ENCODE measurements around the gene PYROXD2. TPM values are rescaled to one million over a fixed set of nuclear protein-coding genes. Genes with fewer than 3 reads are reported as not detected.

The PYROXD2 gene
- total and polyA plus RNA-seq, 2 experiments from 2014 or later = 1.3 to 2.6 TPM

GRCh38 chr10:98349508-98349922 is 65.5 kb downstream of the PYROXD2 start:
- Histone ChIP-seq H3F3A (replicated peaks; ENCODE audit: low read depth) (no peaks in the 10 kb centered on the region), H3K4me1 (ENCODE audit: insufficient read depth) (no peaks in the 10 kb centered on the region), H3K79me2 (replicated peaks; ENCODE audit: insufficient read depth) (no peaks in the 10 kb centered on the region), H2AFZ (no peak overlapping the region), H3K4me3 (no peak overlapping the region), H4K20me1 (replicated peaks; ENCODE audit: insufficient read depth) (no peaks in the 10 kb centered on the region), H3K27me3 (ENCODE audit: insufficient read depth) (no peaks in the 10 kb centered on the region), H3K4me2 (no peak overlapping the region), H3K27ac (ENCODE audit: low read depth) (no peak overlapping the region), H3K36me3 (ENCODE audit: insufficient read depth) (0 out of 2 replicates have a peak, but pooled peaks cover 3% of the 10 kb centered on the region), H3K9me2 (ENCODE audit: insufficient read depth) (no peaks in the 10 kb centered on the region)
- Mint-ChIP-seq H3K36me3 (ENCODE audit: low read depth) (peaks cover 18% of the 10 kb centered on the region), H3K27ac (no peak overlapping the region), H3K4me3 (no peak overlapping the region), H3K9me3 (peaks cover 29% of the 10 kb centered on the region), H3K4me1 (peaks cover 7% of the 10 kb centered on the region), H3K27me3 (ENCODE audit: insufficient read depth, low read depth, poor library complexity) (peaks cover 9% of the 10 kb centered on the region)
- ATAC-seq (no peak), DNase-seq (ENCODE audit: low spot score) (no peak)
- TF ChIP-seq NANOG (IDR thresholded peaks at IDR 0.05; ENCODE audit: borderline replicate concordance) = no peak
- no peak for TF ChIP-seq EZH2phosphoT487 (IDR thresholded peaks at IDR 0.05; ENCODE audit: unreplicated experiment)
- no peak for TF ChIP-seq REST (IDR thresholded peaks at IDR 0.05; ENCODE audit: unreplicated experiment)
- no peak for TF ChIP-seq EZH2 (IDR thresholded peaks at IDR 0.05; ENCODE audit: low read depth, unreplicated experiment)
- TF ChIP-seq ZNF331 (CRISPR knock-in tag; IDR thresholded peaks at IDR 0.05; ENCODE audit: low read depth) = no peak
- TF ChIP-seq JUNB (IDR thresholded peaks at IDR 0.05; ENCODE audit: unreplicated experiment) = no peak
- no peak for TF ChIP-seq STAT1 (IDR thresholded peaks at IDR 0.05; ENCODE audit: unreplicated experiment)
- no peak for TF ChIP-seq ZNF462 (CRISPR knock-in tag; IDR thresholded peaks at IDR 0.05)
- TF ChIP-seq POLR2AphosphoS5 (IDR thresholded peaks at IDR 0.05; ENCODE audit: low read depth) = no peak
- no peak for TF ChIP-seq CREB1 (CRISPR knock-in tag; IDR thresholded peaks at IDR 0.05; ENCODE audit: low read depth)
- TF ChIP-seq CTCF (conservative IDR thresholded peaks at IDR 0.05; ENCODE audit: low read depth in 2 of 2) = no peak
- TF ChIP-seq ZNF114 (CRISPR knock-in tag; IDR thresholded peaks at IDR 0.05) = no peak
- TF ChIP-seq ETS1 (IDR thresholded peaks at IDR 0.05) = no peak
